Breast epithelium (tissue), 3 donors: ENCODE measurements around the gene LRRC17.

Source experiments
- CTCF ChIP-seq, 3 donors: fragments of 450-650 bp; IDR thresholded peaks; one replicate each; pipeline ENCODE4 v1.5.1; 2016 to 2017; ENCODE audit warnings: antibody characterized with exemption in 3 of 3, mild to moderate bottlenecking in 3 of 3, moderate library complexity in 3 of 3
- POLR2AphosphoS5 ChIP-seq, 3 donors: sonication (generic); formaldehyde crosslinking; IDR thresholded peaks; one replicate each; pipeline ENCODE4 v1.6.1; 2017; ENCODE audit warnings: antibody characterized with exemption in 3 of 3

- no peak for TF ChIP-seq CTCF (IDR thresholded peaks at IDR 0.05)
- no peak for TF ChIP-seq POLR2AphosphoS5 (IDR thresholded peaks at IDR 0.05)
These were observed 53.7 kb downstream of the LRRC17 start for GRCh38 chr7:102966465-102966864.
